ENCODE data around the gene SCN9A.

DNA sequence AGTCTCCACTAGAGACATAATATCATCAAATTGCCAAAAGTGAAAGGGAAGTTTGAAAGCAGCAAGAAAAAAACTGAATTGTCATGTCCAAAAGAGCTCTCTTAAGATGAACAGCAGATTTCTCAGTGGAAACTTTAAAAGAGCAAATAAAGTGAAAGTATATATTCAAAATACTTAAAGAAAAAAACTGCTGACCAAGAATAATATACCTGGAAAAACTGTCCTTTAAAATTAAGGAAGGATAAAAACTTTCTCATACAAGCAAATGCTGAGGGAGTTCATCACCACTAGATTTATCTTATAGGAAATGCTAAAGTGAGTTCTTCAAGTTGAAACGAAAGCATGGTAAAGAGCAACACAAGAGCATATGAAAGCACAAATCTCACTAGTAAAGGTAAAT, 164.7 kb downstream of the SCN9A start:
- TF ChIP-seq CTCF (conservative IDR thresholded peaks at IDR 0.05; ENCODE audit: low read length) (no peak), EZH2phosphoT487 (IDR thresholded peaks at IDR 0.05; ENCODE audit: borderline replicate concordance, low read depth, low read length) (no peak)

All from OCI-LY7 (cell line).